GM21576 (cell line): Measurements from ENCODE around the gene RBM4.
"Not testable (repeated sequence)": the region's sequence is repeated elsewhere in the genome, so short reads cannot be mapped to it uniquely, and the experiment has no call there.

Source experiments
- ATAC-seq: cut with Tn5 transposase; IDR thresholded peaks from one replicate; pipeline ENCODE4 v1.9.1; 2021; ENCODE audit warnings: mild to moderate bottlenecking, moderate library complexity; ENCODE audit not compliant: unreplicated experiment

RBM4 gene

GRCh38 chr11:66616379-66617154, 21.9 kb upstream of the RBM4 start, which contains the start of gene RBM14:
Gene RBM14, plus strand, starts transcription at chr11:66616630. Its CDS starts 91 bp downstream, at chr11:66616721.
- peak; percentile 84 for ATAC-seq

GRCh38 chr11:66617155-66617834, 21.2 kb upstream of the RBM4 start:
- ATAC-seq: peak; percentile 8

- no peak for ATAC-seq
Measured at GRCh38 chr11:66619080-66619554, 19.4 kb upstream of the RBM4 start.

DNA sequence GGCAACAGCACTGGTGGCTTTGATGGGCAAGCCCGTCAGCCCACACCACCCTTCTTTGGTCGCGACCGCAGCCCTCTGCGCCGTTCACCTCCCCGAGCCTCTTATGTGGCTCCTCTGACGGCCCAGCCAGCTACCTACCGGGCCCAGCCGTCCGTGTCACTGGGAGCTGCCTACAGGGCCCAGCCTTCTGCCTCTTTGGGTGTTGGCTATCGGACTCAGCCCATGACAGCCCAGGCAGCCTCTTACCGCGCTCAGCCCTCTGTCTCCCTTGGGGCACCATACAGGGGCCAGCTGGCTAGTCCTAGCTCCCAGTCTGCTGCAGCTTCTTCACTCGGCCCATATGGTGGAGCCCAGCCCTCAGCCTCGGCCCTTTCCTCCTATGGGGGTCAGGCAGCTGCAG, 14.1 kb upstream of the RBM4 start:
- no peak for ATAC-seq

DNA sequence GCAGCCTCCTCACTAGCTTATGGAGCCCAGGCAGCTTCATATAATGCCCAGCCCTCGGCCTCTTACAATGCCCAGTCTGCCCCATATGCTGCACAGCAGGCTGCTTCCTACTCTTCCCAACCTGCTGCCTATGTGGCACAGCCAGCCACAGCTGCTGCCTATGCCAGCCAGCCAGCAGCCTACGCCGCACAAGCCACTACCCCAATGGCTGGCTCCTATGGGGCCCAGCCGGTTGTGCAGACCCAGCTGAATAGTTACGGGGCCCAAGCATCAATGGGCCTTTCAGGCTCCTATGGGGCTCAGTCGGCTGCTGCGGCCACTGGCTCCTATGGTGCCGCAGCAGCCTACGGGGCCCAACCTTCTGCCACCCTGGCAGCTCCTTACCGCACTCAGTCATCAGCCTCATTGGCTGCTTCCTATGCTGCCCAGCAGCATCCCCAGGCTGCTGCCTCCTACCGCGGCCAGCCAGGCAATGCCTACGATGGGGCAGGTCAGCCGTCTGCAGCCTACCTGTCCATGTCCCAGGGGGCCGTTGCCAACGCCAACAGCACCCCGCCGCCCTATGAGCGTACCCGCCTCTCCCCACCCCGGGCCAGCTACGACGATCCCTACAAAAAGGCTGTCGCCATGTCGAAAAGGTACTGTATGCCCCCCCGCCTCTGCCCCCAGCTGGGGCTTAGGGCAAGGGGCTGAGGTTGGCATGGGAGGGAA, 13.3 kb upstream of the RBM4 start:
- no peak for ATAC-seq

DNA sequence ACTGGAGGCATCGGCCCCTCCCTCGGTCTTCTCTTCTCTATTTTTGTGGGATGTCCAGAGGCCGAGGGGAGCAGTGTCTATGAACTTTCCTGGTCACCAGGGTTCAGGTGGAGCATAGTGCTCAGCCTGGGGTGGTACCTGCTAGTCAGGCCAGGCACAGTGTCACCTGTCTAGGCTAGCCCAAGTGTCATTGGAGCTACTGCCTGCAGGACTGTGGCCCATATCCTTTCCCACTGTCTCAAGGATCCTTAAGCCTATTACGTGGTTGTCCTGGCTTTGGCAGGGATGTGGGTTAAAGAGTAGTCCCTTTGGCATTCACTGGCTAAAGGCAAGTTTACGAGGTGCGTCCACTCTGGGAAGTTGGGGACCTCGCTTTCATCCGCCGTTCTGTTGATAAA, 12.8 kb upstream of the RBM4 start:
- no peak for ATAC-seq

- ATAC-seq: no peak
Measured at GRCh38 chr11:66626382-66626781, 12.1 kb upstream of the RBM4 start.

GRCh38 chr11:66626926-66627325, 11.6 kb upstream of the RBM4 start:
- no peak for ATAC-seq

DNA sequence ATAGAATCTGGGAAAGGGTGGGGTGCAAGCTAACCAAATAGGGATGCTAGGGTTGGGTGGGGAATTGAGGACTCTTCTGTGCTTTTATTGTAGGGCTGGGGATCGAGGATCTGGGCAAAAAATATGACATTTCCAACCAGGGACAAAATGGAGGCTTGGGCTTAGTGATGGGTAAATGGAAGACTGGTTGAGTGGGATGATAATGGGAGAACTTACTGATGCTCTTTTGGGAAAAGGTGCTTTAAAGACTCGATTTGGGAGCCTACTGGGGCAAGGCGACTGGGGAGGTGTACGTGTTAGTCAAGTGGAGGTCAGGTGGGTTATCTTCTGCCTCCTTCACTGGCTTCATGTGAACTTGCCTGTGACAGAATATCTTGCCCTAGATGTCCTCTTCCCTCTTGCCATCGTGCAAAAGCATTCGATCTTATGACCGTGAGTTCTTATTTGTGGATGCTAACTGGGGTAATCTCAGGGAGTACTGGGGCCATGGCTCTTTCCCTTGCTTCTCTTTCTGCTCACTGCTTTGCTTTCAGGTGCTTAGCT, 10.4 kb upstream of the RBM4 start:
- no peak for ATAC-seq

GRCh38 chr11:66629356-66629755, 9.1 kb upstream of the RBM4 start:
- no peak for ATAC-seq

DNA sequence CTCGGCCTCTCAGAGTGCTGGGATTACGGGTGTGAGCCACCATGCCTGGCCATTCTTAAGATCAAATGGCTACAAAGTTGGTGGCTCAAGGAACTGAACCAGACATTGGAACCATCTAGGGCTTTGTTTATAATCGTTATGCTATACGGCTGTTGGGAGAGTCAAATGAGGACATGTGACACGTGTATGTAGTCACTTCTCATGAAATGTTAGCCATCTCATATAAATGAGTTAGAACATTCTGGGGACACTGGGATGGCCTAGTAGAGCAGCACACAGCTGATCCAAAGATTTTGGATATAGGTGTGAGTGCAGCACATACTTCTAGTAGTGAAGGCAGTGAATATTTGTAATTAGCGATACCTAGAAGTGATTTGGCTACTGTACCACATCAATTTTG, 6.6 kb upstream of the RBM4 start:
- no peak for ATAC-seq

- ATAC-seq: no peak
Measured at GRCh38 chr11:66632952-66633351, 5.6 kb upstream of the RBM4 start.

DNA sequence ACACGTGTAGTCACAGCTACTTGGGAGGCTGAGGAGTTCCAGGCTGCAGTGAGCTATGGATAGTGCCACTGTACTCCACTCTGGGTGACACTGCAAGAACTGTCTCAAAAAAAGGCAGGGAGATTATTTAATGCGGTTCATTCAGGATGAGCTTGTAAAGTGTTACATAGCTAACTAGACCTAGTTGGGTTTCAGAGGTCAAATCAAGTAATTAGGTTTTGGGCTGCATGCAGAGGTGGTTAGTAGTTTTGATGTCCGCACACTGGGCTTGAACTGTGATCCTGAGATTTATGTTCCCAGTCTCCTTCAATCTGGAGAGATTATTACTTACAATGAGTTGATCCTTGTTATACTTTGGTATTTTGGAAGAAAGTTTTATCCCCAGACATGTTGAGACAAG, 2.1 kb upstream of the RBM4 start:
- ATAC-seq: no peak

DNA sequence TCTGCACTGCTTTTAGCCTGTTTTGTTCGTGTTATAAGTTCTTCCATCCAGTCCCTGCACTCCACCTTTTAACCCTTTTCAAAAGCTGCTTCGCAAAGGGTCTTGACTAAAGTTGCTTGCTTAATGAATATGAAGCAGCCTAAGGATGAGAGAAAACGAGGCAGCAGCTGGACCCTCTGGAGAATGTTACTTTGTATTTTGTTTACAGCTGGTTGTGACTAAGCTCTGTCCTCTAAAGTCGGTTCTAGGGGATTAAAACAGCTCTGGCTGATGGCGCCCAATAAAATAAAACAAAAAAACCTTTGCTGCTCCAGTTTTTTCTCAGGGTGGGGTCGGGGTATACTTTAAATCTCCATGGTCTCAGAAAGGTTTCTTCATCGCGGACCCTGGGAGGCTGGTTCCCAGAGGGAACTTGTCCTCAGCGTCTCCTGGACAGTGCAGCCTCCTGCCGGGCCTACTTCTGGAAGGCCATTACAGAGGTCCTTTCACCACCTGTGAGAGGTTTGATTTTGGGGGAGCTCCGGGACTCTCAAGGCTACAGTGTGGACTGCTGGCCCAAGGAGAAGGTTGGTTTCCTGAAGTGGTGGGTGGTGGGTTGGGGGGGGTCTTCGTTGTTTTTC, 836 bp upstream of the RBM4 start:
- no peak for ATAC-seq

DNA sequence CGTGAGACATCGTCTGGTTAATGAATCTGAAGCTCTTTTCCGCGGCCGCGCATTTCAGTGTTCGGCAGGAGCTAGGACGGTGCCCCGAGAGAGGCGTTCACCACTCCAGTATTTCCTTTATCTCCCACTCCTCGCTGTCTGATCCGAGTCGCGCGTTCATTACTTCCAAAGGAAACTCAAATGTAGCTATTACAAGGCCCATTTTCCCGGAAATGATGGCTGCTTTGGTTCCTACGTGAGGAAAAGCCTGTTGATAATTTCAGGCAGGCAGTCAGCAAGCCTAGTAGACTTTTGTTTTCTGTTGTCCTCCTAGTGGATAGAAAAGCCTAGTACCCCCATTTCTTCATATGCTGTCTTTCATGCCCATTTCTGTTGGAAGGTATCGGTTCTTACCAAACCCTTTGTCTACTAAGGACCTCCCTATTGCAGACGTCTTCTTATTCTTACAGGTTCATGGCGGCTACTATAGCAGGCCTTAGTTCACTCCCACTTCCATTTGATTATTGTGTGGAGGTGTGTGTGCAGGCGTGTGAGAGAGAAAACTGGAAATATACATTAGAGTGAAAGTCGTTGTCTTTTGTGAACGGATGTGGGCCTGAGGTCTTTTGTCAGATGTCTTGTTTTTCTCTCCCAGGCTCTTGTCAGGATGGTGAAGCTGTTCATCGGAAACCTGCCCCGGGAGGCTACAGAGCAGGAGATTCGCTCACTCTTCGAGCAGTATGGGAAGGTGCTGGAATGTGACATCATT, 737 bp downstream of the RBM4 start:
- ATAC-seq: no peak

DNA sequence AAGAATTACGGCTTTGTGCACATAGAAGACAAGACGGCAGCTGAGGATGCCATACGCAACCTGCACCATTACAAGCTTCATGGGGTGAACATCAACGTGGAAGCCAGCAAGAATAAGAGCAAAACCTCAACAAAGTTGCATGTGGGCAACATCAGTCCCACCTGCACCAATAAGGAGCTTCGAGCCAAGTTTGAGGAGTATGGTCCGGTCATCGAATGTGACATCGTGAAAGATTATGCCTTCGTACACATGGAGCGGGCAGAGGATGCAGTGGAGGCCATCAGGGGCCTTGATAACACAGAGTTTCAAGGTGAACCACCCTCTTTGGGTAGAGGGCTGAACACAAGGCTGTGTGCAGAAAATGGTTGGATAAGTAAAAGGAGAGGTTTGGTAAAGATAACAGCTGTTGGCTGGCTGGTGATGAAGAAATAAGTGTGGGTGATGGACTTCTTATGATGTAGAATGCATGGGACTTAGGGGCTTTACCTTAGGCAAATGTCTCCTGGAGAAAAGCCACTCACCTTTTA, 1.4 kb downstream of the RBM4 start:
- ATAC-seq: not testable (repeated sequence)

GRCh38 chr11:66641834-66642233, 3.3 kb downstream of the RBM4 start:
- no peak for ATAC-seq

DNA sequence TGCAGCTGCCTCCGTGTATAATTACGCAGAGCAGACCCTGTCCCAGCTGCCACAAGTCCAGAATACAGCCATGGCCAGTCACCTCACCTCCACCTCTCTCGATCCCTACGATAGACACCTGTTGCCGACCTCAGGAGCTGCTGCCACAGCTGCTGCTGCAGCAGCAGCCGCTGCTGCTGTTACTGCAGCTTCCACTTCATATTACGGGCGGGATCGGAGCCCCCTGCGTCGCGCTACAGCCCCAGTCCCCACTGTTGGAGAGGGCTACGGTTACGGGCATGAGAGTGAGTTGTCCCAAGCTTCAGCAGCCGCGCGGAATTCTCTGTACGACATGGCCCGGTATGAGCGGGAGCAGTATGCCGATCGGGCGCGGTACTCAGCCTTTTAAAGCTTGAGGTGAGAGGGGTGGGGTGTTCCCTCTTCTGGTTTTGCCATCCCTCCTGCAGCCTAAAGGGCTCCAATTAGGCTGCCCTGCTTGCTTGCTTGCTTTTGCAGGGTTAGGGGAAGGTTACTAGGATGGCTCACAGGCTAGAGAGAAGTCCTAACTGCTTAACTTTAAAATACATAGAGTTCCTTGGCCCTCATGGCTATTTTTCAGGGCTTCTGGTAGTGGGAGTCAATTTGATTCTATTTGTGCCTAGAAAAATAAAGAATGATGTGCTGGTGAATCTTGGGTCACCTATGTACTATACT, 5.4 kb downstream of the RBM4 start:
- no peak for ATAC-seq

GRCh38 chr11:66646828-66647227, 8.3 kb downstream of the RBM4 start:
- no peak for ATAC-seq
